ENCODE results near the gene ATXN7.

The ATXN7 gene

DNA sequence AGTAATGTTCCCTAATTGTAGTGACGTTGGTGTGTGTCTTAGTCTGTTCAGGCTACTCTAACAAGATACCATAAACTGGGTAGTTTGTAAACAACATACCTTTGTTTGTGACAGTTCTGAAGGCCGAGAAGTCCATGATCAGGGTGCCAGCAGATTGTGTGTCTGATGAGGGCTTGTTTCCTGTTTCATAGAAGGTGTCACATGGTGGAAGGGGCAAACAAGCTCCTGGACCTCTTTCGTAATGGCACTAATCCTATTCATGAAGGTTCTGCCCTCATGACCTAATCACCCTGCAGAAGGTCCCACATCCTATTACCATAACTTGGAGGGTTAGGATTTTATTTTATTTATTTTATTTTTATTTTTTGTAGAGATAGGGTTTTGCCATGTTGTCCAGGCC is 11.1 kb downstream of the ATXN7 start:
- CTCF ChIA-PET, result no interaction called here
- Mint-ChIP-seq H3K27me3 (no peaks in the 10 kb centered on the region), H3K9me3 (no peaks in the 10 kb centered on the region), H3K36me3 (peaks cover 19% of the 10 kb centered on the region), H3K4me3 (no peak overlapping the region), H3K27ac (no peak overlapping the region), H3K4me1 (peaks cover 42% of the 10 kb centered on the region)
- DNase-seq, result no peak

DNA sequence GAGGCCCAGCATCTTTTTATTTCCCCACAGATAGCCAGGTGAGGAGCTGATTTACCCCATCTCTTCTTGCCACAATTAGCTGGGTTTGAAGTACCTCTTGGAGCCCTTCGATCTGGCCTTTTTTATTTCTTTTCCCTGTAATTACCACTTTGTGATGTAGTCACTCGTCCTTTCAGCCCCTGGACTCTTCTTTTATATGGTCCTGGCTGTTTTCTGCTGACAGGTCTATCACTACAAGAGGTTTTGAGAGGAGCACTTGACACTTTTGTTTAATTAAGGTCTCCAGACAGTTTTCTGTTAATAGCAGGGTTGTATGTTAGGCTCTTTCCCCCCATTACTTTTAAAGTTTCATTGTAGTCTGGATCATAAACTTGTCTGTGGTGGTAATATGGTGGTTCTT is 11.8 kb downstream of the ATXN7 start:
- CTCF ChIA-PET, result interaction anchor here (0.6 kb wide), 1 partner anchor 566 kb away, joined by 3 read pairs; no protein-coding TSS in a partner anchor
- Mint-ChIP-seq H3K4me1 (peaks cover 44% of the 10 kb centered on the region), H3K4me3 (no peak overlapping the region), H3K27me3 (no peaks in the 10 kb centered on the region), H3K9me3 (no peaks in the 10 kb centered on the region), H3K36me3 (peaks cover 21% of the 10 kb centered on the region), H3K27ac (no peak overlapping the region)
- DNase-seq, result no peak

DNA sequence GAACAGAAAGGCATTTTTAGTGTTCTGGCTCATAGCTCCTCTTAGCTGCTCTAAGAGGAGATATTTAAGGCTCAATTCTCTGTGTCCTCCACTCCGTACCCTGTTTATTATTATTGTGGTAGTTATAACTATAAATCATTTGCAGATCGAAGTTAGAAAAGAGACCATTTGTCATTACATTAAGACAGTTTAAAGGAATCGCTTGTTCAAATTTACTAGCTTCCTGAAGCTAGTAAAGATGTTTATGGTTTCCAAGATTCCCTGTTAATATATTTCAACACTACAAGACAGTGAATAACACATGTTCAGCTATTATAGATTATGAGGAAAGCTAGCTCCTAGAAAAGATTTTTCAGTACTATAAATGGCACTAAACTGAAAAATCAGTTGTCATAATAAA is 12.6 kb downstream of the ATXN7 start:
- H3K4me3 Mint-ChIP-seq, result no peak overlapping the region
- H3K9me3 Mint-ChIP-seq, result no peaks in the 10 kb centered on the region
- H3K4me1 Mint-ChIP-seq, result peaks cover 39% of the 10 kb centered on the region
- DNase-seq, result no peak
- H3K27me3 Mint-ChIP-seq, result no peaks in the 10 kb centered on the region
- CTCF ChIA-PET, result no interaction called here
- peaks cover 24% of the 10 kb centered on the region for H3K36me3 Mint-ChIP-seq
- H3K27ac Mint-ChIP-seq, result no peak overlapping the region

DNA sequence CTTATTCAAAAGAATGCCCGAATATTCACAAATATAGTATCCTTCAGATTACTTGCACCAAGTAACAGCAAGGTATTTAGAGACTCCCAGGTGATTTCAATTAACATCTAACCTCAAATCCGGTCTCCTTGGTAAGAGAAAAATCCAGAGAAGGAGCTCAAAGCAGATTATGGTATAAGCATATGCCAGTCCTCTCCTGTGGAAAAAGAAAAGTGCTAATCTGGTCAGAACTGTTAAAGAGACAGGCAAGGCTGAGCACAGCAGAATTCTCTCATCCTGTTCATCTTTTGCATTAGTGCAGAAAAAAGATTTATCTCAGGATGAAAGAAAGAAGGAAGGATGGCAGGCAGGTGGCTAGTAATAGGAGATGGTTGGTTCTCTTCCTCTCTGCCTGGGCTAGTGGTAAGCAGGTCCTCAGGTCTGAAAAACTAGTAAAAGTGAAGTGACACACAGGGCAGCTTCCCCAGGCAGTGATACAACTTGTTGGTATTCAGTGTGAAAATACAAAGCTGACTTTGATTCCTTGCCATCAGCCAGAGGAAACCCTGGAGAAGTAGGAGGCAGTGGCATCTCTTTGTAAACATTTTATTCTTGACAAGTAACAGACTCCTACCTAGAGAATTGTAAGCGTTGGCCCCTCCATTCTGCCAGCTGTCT is 14.2 kb downstream of the ATXN7 start:
- peaks cover 32% of the 10 kb centered on the region for H3K4me1 Mint-ChIP-seq
- no peak for DNase-seq
- peaks cover 25% of the 10 kb centered on the region for H3K36me3 Mint-ChIP-seq
- no peak overlapping the region for H3K4me3 Mint-ChIP-seq
- CTCF ChIA-PET, result no interaction called here
- H3K27ac Mint-ChIP-seq, result no peak overlapping the region
- no peaks in the 10 kb centered on the region for H3K27me3 Mint-ChIP-seq
- H3K9me3 Mint-ChIP-seq, result no peaks in the 10 kb centered on the region

DNA sequence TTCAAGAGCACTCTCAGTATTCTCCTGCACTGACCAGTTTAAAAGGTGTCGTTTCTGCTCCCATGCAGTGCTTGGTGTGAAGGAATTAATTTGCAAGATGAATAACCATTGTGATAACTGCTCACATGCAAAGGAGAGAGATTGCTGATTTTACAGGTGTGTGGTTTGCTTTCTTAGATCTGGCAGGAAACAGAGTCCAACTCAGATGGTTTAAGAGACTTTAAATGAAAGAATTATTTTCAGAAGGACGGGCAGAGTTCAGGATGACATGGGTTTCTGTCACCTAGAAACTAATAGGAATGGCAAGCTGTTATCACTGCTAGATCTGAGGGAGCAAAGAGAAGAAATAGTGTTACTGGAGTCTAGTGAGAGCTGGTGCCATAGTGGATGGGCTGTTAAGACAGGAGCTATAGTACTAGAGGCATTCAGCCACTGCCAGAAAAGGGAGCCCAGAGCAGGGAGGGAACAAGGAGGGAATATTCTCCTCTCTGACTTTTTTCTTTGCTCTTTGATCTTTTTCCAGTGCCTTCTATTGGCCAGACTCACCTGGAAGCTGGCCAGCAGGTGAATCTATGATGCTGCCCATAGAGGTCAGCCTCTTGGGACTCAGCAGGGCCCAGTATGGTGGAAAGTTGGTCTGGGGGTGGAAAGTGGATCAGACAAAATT is 14.9 kb downstream of the ATXN7 start:
- CTCF ChIA-PET, result no interaction called here
- H3K27ac Mint-ChIP-seq, result no peak overlapping the region
- H3K9me3 Mint-ChIP-seq, result no peaks in the 10 kb centered on the region
- DNase-seq, result no peak
- H3K36me3 Mint-ChIP-seq, result peaks cover 25% of the 10 kb centered on the region
- H3K27me3 Mint-ChIP-seq, result no peaks in the 10 kb centered on the region
- H3K4me1 Mint-ChIP-seq, result peaks cover 32% of the 10 kb centered on the region
- no peak overlapping the region for H3K4me3 Mint-ChIP-seq

DNA sequence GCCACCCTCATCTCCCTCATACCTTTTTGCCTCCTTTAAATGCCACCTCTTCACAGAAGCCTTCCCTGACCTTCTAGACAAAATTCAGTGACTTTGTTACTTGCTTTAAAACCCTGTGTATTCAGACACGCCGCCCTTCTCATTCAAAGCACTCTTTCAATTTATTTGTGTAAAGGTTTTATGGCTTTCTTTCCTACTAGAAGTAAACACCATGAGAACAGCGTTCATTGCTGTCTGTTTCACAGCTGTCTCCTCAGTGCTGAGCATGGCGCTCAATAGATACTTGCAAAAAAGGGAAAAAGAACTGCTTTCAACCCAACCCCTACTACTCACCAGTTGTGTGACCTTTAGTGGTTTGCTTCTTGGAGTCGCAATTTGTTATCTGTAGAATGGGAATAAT is 17.0 kb downstream of the ATXN7 start:
- no peaks in the 10 kb centered on the region for H3K9me3 Mint-ChIP-seq
- DNase-seq, result no peak
- peaks cover 13% of the 10 kb centered on the region for H3K36me3 Mint-ChIP-seq
- no peak overlapping the region for H3K4me3 Mint-ChIP-seq
- no peaks in the 10 kb centered on the region for H3K27me3 Mint-ChIP-seq
- H3K4me1 Mint-ChIP-seq, result peaks cover 33% of the 10 kb centered on the region
- CTCF ChIA-PET, result no interaction called here
- H3K27ac Mint-ChIP-seq, result no peak overlapping the region

DNA sequence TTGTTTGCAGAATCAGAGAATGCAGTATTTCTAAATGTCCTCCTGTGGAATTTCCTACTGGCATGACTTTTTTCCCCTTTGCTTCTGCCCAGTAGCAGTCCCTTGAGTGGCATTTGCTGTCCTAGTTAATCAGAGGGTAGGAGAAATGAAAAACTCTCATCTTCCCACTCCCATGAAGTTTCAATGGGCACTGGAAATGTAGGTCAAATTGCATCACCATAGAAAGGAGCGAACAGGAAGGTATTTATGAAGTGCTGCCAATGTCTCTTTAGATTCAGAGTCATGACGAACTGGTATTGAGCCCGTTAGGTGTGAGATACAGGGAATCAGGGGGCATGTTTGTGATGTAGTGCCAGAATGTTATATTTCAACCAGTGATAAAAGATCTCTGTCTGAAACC is 23.2 kb downstream of the ATXN7 start:
- DNase-seq, result no peak
- Mint-ChIP-seq H3K27me3 (no peaks in the 10 kb centered on the region), H3K36me3 (peaks cover 8% of the 10 kb centered on the region), H3K27ac (no peak overlapping the region), H3K4me3 (no peak overlapping the region), H3K4me1 (peaks cover 20% of the 10 kb centered on the region), H3K9me3 (no peaks in the 10 kb centered on the region)
- CTCF ChIA-PET, result interaction anchor here (1.2 kb wide), 1 partner anchor 537 kb away, joined by 3 read pairs; no protein-coding TSS in a partner anchor

DNA sequence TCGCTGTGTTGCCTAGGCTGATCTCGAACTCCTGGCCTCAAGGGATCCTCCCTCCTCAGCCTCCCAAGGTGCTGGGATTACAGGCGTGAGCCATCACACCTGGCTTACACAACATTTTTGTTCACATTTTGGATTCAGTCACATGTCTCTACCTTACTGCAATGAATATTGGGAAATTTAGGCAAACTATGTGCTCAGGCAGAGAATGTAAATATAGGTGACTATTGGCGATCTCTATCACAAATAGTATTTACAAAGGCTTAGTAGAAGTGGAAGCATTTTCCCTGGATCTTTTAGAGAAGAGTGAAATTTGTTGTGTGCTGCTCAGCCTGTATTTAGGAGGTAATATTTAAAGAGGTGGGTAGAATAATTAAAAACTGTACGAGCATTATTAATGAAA is 27.9 kb downstream of the ATXN7 start:
- H3K36me3 Mint-ChIP-seq, result peaks cover 13% of the 10 kb centered on the region
- peaks cover 25% of the 10 kb centered on the region for H3K4me1 Mint-ChIP-seq

DNA sequence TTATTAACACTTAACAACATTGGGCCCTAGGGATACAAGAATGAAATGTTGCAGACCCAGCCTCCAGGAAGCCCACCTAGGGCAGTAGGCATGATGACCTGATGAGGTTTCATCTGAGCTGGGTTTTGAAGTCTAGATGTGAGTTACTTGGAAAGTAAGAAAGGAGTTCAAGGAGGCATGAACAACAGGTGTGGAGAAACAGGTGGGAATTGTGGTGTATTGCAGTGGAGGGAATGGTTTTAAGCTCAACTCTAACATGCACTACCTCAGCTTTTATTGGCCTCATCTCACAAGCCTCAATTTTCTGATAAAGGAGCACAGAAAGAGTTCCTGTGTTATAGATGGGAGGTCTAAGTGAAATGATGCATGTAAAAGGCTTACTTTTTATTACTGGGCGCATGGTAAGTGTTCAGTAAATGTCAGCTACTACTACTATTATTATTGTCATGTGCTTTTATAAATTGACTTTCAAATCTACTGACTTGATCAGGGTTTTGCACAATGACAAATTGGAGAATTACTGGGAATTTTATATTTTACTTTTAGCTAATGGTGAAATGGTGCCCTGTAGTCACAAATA is 29.2 kb downstream of the ATXN7 start:
- Mint-ChIP-seq H3K27ac (no peak overlapping the region), H3K4me1 (peaks cover 19% of the 10 kb centered on the region), H3K27me3 (no peaks in the 10 kb centered on the region), H3K4me3 (no peak overlapping the region), H3K9me3 (no peaks in the 10 kb centered on the region), H3K36me3 (peaks cover 14% of the 10 kb centered on the region)
- no peak for DNase-seq
- CTCF ChIA-PET, result no interaction called here

More for the DNA sequence above, 27.9 kb downstream of the ATXN7 start:
- H3K9me3 Mint-ChIP-seq, result no peaks in the 10 kb centered on the region
- CTCF ChIA-PET, result no interaction called here
- no peaks in the 10 kb centered on the region for H3K27me3 Mint-ChIP-seq
- DNase-seq, result no peak
- H3K4me3 Mint-ChIP-seq, result no peak overlapping the region
- no peak overlapping the region for H3K27ac Mint-ChIP-seq

DNA sequence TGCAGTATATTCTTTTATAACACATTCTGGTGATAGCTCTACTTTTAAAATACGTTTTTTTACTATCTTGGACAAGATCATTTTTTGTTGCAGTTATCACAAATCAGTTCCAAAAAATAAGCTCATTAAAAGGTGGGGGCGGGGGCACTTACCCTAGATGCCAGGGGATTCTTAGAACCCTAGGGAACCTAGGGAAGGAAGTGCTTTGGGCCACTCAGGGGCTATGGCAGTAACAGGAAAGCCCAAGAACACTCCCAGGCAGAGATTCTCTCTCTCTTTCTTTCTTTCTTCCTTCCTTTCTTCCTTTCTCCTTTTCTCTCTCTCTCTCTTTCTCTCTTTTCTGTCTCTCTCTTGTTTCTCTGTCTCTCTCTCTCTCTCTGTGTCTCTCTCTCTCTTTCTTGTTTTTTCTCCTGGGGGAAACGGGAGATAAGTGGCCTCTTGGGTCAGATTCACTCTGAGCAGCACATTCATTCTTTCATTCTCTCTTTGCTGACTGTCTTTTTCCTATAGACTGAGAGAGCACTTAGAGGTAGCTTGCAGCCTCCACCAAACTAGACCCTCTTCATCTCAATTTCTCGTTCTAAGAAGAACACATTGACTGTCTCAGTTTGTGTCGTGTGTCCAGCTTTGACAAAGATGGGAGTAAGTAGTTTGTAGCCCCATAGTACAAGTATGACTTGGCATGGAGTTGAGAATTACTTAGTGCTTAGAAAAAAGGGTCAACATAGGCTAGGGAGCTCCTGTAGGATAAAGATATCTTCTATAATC is 31.9 kb downstream of the ATXN7 start:
- CTCF ChIA-PET, result no interaction called here
- Mint-ChIP-seq H3K36me3 (peaks cover 29% of the 10 kb centered on the region), H3K27me3 (no peaks in the 10 kb centered on the region), H3K4me3 (no peak overlapping the region), H3K4me1 (peaks cover 27% of the 10 kb centered on the region), H3K27ac (no peak overlapping the region), H3K9me3 (no peaks in the 10 kb centered on the region)
- no peak for DNase-seq

DNA sequence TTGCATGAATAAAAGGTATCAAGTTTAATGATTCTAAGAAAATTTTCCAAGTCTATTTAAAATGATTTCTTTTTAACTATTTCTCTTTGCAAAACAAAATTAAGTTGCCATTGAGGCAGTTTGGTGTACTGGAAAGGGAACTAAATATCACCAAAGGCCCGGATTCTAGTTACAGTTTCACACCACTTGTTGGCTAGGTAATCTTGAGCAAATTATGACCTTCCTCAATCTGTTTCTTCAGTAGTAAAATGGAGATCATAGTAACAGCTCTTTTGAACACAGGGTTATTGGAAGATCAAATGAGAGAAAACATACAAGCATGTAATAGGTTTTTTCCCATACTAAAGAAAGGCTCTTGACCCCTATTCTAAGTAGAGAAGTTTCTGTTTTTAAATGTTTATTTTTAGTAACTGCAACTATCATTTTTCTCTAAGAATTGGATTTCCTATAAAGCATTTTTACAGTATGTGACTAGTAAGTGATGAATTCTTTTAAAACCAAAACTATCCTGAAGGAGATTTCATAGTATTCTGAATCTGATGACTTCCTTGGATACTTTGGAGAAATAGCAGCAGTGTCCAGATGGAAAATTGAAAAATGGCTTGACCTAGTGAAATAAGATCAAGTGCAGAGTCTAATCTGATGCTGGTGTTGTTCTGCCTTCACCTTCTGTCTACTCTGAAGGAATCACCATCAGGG is 32.8 kb downstream of the ATXN7 start:
- CTCF ChIA-PET, result no interaction called here
- Mint-ChIP-seq H3K4me3 (no peak overlapping the region), H3K27ac (no peak overlapping the region), H3K9me3 (no peaks in the 10 kb centered on the region), H3K4me1 (peaks cover 27% of the 10 kb centered on the region), H3K27me3 (no peaks in the 10 kb centered on the region), H3K36me3 (peaks cover 32% of the 10 kb centered on the region)
- DNase-seq, result no peak

DNA sequence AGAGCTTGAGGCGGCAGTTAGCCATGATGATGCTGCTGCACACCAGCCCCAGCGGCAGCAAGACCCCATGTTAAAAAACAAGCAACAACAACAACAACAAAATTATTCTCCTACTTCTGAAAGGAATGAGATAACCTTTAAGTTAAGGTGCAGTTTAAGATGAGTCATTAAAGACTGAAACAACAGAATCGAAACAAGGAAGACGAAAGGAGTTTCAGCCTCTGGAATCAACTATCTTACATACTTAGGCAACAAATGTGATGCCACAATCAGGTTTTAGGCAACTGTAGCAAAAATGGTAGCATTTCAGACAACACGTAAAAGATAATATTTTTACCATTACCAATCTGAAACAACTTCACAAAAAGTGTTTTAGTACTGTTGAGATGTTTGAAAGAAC is 36.3 kb downstream of the ATXN7 start:
- CTCF ChIA-PET, result interaction anchor here (0.6 kb wide), 1 partner anchor 58 kb away, joined by 3 read pairs; no protein-coding TSS in a partner anchor
- peak overlapping the region; percentile 15 for H3K27ac Mint-ChIP-seq
- no peak for DNase-seq
- peaks cover 21% of the 10 kb centered on the region for H3K4me1 Mint-ChIP-seq
- no peaks in the 10 kb centered on the region for H3K9me3 Mint-ChIP-seq
- H3K27me3 Mint-ChIP-seq, result no peaks in the 10 kb centered on the region
- H3K36me3 Mint-ChIP-seq, result peaks cover 34% of the 10 kb centered on the region
- H3K4me3 Mint-ChIP-seq, result no peak overlapping the region

DNA sequence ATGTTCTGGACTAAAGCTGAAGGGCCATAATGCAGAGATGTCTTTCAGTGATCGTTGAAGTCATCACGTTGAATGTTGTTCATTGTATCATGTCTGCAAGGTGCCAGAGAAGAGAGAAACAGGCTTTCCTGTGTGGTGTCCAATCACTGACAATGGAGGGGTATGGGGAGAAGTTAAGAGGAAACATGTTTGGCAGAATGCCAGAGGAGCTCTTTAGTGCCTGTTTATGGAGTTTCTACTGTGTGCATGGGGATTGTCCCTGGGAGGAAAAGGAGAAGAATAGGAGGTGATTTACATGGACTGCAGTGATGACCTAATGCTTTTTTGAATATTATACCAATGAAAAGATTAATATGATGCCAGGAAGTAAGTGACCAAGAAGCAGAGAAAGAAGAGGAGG is 36.8 kb downstream of the ATXN7 start:
- no peak for DNase-seq
- Mint-ChIP-seq H3K27me3 (no peaks in the 10 kb centered on the region), H3K4me3 (no peak overlapping the region), H3K36me3 (peaks cover 34% of the 10 kb centered on the region), H3K9me3 (no peaks in the 10 kb centered on the region), H3K4me1 (peaks cover 17% of the 10 kb centered on the region), H3K27ac (peak overlapping the region; percentile 15)
- CTCF ChIA-PET, result interaction anchor here (0.6 kb wide), 1 partner anchor 58 kb away, joined by 3 read pairs; no protein-coding TSS in a partner anchor
